ENCODE results near the gene BMPER.

The BMPER gene

DNA sequence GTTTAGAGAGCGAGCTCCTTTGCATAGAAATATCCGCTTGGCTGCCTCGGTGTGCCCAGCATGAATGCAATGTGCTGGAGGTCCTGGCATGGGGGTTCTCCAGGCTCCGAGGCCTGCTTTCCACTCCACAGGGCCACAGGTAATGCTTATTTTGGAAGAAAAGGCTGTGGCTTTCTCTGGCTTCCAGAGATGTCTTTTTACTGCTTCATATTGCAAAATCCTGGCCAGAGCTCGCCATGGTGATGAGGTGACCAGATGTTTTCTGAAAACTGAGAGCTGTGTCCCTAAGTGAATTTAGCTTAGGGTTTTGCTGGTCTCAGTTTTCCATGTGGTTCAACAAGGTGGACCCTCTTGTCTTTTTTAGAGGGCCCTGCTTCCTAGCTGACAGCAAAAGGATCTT, 65.2 kb downstream of the BMPER start:
- no peak for DNase-seq (ENCODE audit: low read depth)

DNA sequence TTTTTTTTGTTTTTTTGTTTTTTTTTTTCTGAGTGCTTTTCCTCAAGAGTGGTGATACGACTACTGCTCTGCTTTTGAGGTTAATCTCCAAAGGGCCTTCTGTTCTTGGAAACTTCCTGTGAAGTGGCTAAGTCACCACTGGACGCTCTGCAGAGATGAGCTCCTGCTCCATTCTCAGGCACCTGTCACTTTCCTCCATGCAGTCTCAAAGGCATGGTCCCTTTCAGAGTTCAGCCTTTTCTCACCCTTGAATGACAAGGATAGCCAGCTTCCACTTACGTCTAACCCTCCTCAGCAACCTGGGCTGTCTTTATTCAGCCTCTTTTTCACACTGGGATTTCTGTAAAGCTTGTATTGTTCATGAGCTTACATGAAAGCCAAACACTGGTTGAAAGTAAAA, 65.8 kb downstream of the BMPER start:
- no peak for DNase-seq (ENCODE audit: low read depth)

DNA sequence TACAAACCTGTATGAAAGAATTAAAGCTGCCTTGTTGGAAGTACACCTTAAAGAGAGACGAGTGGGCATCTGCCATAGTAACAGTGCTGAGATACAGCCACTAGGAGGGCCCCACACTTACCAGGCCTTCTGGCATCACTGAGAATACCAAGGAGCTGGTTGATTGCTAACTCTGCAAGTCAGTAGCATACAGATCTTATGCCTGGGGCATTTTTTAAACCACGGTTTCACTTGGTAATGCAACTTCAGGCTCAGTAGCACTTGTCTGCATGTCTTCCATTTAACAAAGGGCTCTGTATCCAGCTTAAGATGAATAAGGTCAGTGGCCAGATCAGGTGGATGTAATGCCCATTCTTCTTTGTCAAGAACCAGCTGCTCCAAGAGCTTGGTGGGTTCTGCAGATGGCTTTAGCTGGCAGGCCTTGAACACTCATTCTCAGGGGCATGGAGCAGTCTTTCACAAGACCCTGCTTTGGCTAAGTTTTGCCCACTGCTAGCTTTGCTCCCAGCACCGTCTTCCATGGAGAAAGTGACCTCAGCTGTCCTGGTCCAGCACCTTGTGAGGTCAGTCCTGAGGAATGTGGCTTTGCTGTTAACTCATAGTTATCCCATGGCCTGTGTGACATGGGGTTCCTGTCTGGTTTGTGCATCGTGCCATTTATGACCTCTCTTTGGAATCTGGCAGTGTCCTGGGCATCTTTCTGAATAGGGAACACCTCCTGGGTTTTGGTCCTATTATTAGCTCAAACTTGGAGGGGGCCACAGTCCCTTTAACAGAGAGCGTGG, 68.1 kb downstream of the BMPER start:
- no peak for DNase-seq (ENCODE audit: low read depth)

DNA sequence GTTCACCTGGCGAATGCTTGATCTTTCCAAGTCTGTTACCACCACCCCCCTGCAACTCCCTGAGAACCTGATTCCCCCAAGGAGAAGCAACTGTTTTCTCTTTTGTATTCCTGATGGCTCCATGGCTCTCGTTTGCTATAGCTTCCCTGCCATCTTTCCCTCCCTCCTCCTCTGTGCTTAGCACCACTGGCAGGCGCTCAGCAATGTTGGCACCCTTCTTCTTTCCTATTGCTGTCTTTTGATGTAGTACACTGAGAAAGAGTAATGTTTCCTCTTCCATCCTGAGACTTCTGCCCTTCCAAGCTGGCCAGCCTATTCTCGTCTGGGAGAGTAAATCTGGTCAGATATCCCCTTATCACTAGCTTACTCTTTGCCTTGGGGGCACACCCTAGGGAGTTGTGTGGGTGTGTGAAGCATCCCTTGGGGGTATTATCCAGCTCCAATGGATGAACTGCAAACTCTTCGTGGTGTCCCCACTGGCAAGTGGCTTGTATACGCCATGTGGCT, 74.0 kb downstream of the BMPER start:
- DNase-seq (ENCODE audit: low read depth), result no peak

DNA sequence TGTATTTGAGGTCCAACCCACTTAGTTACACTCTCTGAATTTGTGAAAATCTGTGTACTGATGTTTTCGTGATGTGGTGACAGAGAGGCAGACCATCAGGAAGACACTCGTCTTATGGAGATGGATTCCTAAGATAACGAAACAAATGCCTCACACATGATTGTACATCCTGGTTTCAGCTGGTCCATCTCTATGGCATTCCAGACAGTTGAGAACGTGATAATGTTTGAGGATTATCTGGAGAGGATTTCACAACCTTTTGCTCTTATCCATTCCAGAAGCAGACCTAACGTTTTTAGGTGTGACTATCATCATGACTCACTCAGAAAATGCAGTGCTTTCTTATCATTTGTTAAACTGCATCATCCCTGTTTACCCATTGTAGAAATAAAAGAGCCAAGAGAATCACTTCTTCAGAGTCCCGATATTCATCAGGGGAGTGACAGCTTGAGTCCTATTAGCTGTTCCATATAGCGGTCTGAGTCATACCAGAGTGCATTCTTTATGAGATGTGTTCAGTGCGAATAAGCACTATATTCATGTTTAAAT, 74.5 kb downstream of the BMPER start:
- DNase-seq (ENCODE audit: low read depth), result no peak

DNA sequence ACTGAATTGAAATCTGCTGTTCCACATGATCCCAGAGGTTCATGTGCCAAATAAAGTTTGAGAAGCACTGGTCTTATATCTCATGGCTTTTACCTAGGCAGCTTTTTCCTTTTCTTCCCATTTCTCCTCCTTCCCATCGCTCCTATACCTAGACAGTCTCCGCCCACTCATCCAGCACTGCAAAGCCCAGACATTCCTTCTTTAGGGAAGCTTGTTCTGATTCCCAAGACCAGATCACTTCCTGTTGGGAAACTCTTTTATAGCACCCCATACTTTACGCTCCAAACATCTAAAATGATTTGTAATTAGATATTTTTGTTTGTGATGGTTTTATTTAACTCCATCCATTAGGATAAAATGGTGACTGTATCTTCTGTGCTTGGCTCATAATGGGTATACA, 75.9 kb downstream of the BMPER start:
- DNase-seq (ENCODE audit: low read depth), result no peak

- DNase-seq (ENCODE audit: low read depth), result no peak
Measured at GRCh38 chr7:33981671-33982424, 76.5 kb downstream of the BMPER start.

GRCh38 chr7:33982425-33982786, 77.1 kb downstream of the BMPER start:
- DNase-seq (ENCODE audit: low read depth), result peak; percentile 64

DNA sequence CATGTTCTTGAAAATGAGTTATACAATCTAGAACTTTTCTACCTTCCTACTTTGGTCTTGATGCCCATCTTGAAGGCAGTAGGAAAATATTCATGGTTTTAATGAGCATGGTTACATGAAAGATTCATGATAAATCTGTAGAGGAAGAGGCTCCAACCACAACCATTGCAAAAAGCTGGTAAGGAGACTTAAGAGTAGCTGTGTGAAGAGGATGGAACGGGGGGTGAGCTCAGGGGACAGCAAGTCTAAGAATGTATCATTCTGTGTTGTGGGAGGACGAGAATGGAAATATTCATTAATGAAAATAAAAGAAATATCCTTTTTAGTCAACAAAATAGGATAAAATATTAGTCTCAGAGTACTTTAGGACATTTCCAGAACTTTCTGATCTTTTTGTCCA, 81.1 kb downstream of the BMPER start:
- no peak for DNase-seq (ENCODE audit: low read depth)

DNA sequence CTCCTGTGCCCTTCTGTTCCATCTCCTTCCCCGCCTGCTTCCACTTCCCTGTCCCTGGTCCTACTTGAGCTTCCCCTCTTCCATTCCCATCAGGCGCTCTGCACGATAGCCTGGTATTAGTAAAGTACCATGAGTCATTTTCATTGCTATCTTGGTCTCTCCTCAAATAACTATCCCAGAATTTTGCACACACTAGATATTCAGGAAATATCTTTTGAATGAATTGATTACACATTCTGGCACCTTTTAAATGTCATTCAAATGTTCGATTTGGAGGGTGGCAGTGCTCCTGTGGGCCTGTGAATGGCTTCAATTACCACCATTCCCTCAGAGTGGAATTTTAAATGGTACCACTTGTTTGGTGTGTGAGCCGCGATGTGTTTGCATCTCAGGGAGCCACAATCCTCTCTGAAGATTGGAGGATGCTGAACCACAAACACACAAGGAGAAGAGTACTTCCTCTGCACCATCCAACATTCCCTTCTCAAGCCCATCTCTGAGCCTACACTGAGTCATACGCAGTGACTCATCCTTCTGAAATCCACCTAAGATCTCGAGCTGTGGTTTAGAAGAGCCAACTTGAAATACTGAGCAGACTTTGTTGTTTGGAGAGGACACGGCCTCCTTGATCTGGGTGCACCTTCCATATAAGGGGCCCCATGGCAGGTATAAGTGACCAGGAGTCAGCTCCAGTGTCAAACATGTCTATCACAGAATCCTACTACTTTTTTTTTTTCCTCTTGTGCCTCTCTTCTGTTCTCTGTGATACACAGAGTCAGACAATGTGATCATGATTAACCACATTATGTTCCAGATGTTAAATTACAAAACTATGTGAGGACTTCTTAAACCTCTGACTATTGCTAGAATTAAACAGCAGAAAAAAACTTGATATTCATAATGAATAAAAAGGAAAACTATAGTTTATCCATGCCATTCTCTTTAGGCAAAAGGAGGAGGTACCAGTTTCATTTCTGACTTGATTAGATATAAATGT, 81.9 kb downstream of the BMPER start:
- peak; percentile 96 for DNase-seq (ENCODE audit: low read depth)

DNA sequence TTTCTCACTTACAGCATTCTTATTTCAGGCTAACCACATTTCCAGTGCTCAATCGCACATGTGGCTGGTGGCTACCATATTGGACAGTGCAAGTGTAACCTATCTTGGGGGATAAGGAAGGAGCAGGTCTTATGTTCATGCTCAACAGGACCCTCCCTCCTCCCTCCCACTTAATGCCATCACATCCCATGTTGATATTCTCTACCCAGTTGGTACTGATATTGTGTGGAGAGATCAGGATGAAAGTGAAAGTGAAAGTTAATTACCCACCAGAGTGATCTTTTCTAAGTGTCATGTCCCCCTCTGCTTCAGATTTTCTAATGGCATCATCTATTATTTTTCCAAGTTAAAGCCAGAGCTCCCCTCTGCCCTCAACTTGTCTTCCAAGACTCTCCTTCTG, 91.6 kb downstream of the BMPER start:
- DNase-seq (ENCODE audit: low read depth), result no peak

- DNase-seq (ENCODE audit: low read depth), result peak; percentile 14
Measured at GRCh38 chr7:33998476-33998875, 93.1 kb downstream of the BMPER start.

GRCh38 chr7:34011017-34011695, 105.8 kb downstream of the BMPER start:
- no peak for DNase-seq (ENCODE audit: low read depth)

DNA sequence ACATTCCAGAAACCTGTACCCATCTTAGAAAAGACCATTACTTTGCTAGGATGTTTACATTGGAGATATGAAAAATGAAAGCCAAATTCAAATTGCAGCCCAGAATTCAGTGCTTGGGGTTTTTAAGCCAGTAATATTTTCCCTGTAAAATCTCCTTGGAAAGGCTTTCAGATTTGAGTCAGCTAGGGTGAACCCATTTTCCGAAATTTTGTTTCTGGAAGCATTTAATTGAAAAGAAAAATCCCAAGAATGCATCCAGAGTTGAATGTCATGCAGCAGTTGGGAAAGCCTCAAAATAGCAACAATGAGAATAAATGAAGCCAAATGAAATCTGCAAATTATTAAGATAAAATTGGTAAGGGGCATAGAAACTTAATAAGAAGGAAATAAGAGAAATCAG, 106.4 kb downstream of the BMPER start:
- DNase-seq (ENCODE audit: low read depth), result no peak

DNA sequence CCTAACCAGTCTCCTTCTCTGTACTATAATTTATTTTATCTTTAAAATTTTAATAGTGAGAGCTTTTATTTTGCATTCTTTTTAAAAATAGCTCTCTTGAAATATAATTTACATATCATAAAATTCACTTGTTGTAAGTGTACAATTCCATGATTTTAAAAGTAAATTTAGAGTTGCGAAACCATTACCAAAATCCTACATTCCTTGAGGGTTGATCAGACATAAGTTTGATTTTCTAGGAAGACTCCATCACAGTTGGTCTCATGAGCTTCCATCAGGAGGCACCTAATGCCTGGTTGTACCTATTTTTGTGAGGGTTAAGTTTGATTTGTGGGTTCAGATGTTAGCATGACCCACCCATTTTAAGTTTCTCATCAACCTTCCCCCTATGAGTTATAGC, 108.1 kb downstream of the BMPER start:
- no peak for DNase-seq (ENCODE audit: low read depth)

- DNase-seq (ENCODE audit: low read depth), result no peak
Measured at GRCh38 chr7:34015651-34016050, 110.3 kb downstream of the BMPER start.

GRCh38 chr7:34016876-34017275, 111.5 kb downstream of the BMPER start:
- no peak for DNase-seq (ENCODE audit: low read depth)

DNA sequence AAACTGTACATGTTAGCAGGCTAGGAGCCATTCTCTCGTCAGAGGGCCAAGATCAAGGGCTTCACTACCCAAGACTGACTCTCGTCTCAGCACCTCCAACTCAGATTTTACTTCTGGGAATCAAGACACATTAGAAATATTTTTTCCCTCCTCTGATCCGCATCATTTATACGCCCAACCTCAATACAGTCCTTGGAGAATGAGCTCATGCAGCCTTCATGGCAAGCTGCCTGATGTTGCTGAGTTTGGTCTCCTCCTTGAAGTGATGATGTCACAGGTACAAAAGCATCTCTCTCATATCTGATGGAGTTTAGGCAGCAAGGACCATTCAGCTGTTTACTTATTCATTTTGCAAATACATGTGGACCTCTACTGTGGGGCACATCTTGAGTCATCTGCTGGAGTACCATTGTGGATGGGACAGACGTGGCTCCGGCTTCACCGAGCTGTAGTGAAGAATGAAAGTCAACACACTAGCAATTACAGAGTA, 114.0 kb downstream of the BMPER start:
- DNase-seq (ENCODE audit: low read depth), result no peak

DNA sequence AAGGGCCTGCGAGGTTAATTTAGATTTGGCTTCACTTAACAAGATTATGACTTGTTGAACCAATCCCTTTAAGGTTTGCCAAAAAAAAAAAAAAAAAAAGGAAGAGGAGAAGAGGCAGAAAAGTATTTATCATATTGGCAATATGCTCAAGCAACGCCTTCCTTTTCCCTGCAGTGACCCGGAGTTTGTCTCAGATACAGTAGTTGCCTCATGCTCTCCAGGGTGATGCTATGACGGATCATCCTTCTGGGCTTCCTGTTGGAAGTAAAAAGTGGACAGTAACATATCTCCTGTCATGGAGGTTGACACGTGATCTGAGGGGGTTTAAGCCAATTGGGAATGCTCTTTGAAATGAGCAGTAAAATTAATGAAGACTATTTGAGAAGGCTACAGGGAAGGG, 117.3 kb downstream of the BMPER start:
- no peak for DNase-seq (ENCODE audit: low read depth)

- no peak for DNase-seq (ENCODE audit: low read depth)
Measured at GRCh38 chr7:34025600-34025999, 120.3 kb downstream of the BMPER start.

All from fibroblast of the conjunctiva (primary cell).